SK-N-SH (cell line): ENCODE data around the gene HDAC7.

Experiments
- FOXM1 ChIP-seq: IDR thresholded peaks from 2 replicates; pipeline ENCODE4 v1.4.0; 2012; ENCODE audit warnings: low read depth, mild to moderate bottlenecking
- GABPA ChIP-seq: IDR thresholded peaks from 2 replicates; pipeline ENCODE4 v1.4.0; 2012; ENCODE audit warnings: low read depth, mild to moderate bottlenecking
- JUND ChIP-seq: IDR thresholded peaks from 2 replicates; pipeline ENCODE4 v1.4.0; 2012
- MEF2A ChIP-seq: IDR thresholded peaks from 2 replicates; pipeline ENCODE4 v1.4.0; 2012; ENCODE audit warnings: low read depth, borderline replicate concordance
- RCOR1 ChIP-seq: fragments of 150-350 bp; IDR thresholded peaks from 2 replicates; pipeline ENCODE4 v1.6.1; 2017; ENCODE audit warnings: antibody characterized with exemption, low read length
- YY1 ChIP-seq: IDR thresholded peaks from 2 replicates; pipeline ENCODE4 v1.4.0; 2012; ENCODE audit warnings: low read depth, mild to moderate bottlenecking
- TF ChIP-seq, protein P1 (sequence below): fragments of 200-600 bp; sonication (generic); IDR thresholded peaks from 2 replicates; pipeline ENCODE4 v1.6.1; 2017; ENCODE audit warnings: antibody characterized with exemption, mild to moderate bottlenecking, moderate library complexity

DNA sequence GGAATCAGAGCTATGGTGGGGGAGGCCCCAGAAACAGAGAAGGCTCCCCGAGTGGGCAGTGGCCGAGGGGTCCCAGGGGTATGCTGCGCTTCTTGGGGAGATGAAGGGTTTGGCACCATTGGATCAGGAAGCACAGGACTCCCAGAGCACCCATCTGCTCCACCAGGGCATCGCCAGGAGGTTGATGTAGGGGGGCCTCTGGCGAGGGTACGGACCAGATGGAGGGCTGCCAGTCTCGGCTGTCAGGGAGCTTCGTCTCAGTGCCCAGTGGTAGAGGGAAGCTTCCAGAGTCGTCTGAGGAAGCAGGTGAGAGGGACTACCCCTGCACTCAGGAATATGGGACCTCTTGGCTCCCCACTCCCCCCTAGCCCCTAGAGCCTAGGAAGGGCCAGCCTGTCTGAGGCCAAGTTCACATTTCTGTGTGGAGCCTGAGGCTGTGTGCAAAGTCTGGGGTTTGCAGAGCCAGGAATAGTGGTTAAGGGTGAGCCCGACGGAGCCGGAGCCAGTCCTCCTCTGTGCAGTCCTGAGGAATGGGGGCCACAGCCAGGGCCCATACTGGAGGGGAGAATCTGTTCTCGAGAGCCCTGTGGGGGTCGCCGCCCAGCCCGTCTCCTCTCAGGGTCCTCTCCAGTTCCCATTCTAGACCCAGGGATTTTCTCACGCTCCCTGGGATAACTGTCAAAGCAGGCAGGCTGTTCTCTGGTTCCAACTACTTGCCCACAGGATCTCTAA, 36.5 kb downstream of the HDAC7 start:
- TF ChIP-seq, protein P1, sequence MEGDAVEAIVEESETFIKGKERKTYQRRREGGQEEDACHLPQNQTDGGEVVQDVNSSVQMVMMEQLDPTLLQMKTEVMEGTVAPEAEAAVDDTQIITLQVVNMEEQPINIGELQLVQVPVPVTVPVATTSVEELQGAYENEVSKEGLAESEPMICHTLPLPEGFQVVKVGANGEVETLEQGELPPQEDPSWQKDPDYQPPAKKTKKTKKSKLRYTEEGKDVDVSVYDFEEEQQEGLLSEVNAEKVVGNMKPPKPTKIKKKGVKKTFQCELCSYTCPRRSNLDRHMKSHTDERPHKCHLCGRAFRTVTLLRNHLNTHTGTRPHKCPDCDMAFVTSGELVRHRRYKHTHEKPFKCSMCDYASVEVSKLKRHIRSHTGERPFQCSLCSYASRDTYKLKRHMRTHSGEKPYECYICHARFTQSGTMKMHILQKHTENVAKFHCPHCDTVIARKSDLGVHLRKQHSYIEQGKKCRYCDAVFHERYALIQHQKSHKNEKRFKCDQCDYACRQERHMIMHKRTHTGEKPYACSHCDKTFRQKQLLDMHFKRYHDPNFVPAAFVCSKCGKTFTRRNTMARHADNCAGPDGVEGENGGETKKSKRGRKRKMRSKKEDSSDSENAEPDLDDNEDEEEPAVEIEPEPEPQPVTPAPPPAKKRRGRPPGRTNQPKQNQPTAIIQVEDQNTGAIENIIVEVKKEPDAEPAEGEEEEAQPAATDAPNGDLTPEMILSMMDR: no peak
- TF ChIP-seq JUND (no peak), YY1 (no peak), MEF2A (no peak), RCOR1 (no peak), GABPA (no peak), FOXM1 (no peak)
